Breast epithelium (tissue), 4 donors: ENCODE results near the gene SPP1. TPM values are rescaled to one million over a fixed set of nuclear protein-coding genes. Genes with fewer than 3 reads are reported as not detected.

Experiments used
- DNase-seq, 2 donors: peaks; one replicate each; pipeline ENCODE4 v3.0.0-alpha.2; 2019; ENCODE audit warnings: low spot score in 2 of 2
- H3K27ac ChIP-seq, 2 donors: fragments of 200-600 bp; sonication (generic) in 1 of 2; one replicate each; pipeline ENCODE4 v1.5.1; 2016 to 2019; ENCODE audit warnings: mild to moderate bottlenecking in 1 of 2
- H3K27me3 ChIP-seq, 2 donors: fragments of 200-600 bp; sonication (generic) in 1 of 2; one replicate each; pipeline versions ENCODE4 v1.5.1 to v1.6.0; 2017 to 2019; ENCODE audit warnings: control low read depth in 1 of 2, mild to moderate bottlenecking in 1 of 2
- H3K36me3 ChIP-seq: fragments of 200-600 bp; one replicate; pipeline ENCODE4 v1.5.1; 2019
- H3K4me1 ChIP-seq, 2 donors: fragments of 200-600 bp; sonication (generic); one replicate each; pipeline ENCODE4 v1.5.1; 2016 to 2019; ENCODE audit warnings: control low read depth in 1 of 2
- H3K4me3 ChIP-seq, 3 donors: fragments of 200-600 bp; sonication (generic); 1 replicate in 2 of 3; 2 replicates in 1 of 3; pipeline ENCODE4 v1.5.1; 2016 to 2019; ENCODE audit warnings: mild to moderate bottlenecking in 3 of 3, moderate library complexity in 2 of 3
- H3K9me3 ChIP-seq, 2 donors: fragments of 200-600 bp; sonication (generic) in 1 of 2; one replicate each; pipeline ENCODE4 v1.5.1; 2016 to 2019; ENCODE audit warnings: control low read depth in 1 of 2
- CTCF ChIP-seq, 3 donors: fragments of 450-650 bp; IDR thresholded peaks; one replicate each; pipeline ENCODE4 v1.5.1; 2016 to 2017; ENCODE audit warnings: antibody characterized with exemption in 3 of 3, mild to moderate bottlenecking in 3 of 3, moderate library complexity in 3 of 3
- POLR2A ChIP-seq: fragments of 450-650 bp; IDR thresholded peaks from one replicate; pipeline ENCODE4 v1.6.1; 2016; ENCODE audit warnings: antibody characterized with exemption, mild to moderate bottlenecking, moderate library complexity
- POLR2AphosphoS5 ChIP-seq, 3 donors: sonication (generic); formaldehyde crosslinking; IDR thresholded peaks; one replicate each; pipeline ENCODE4 v1.6.1; 2017; ENCODE audit warnings: antibody characterized with exemption in 3 of 3
- intact Hi-C: fragments of 100-400 bp; cut with DNase I; formaldehyde crosslinking; loops from one replicate; pipeline ENCODE4 v1.15.1; 2023; ENCODE audit warnings: low total_unique reads
- total RNA-seq, 3 donors: library from RNA; depleted of rRNA; stranded (reverse); fragments of >200 nt; gene quantifications; one replicate each; pipeline ENCODE4 v1.1.0, GENCODE V29; 2016

The SPP1 gene
- total RNA-seq, 3 donors from 2014 or later = 25.0 to 508 (median 32.8) TPM

GRCh38 chr4:87973283-87974169 is 2.0 kb upstream of the SPP1 start:
- TF ChIP-seq CTCF (IDR thresholded peaks at IDR 0.05) = peak; percentile 56 to 74 (median 60)
- peak in 1 of 3 donors; percentile 13 for TF ChIP-seq POLR2AphosphoS5 (IDR thresholded peaks at IDR 0.05)
- no peak for TF ChIP-seq POLR2A
- DNase-seq = peak in 1 of 2 donors; percentile 45
- Histone ChIP-seq H3K27me3 (no peaks in the 10 kb centered on the region), H3K27ac (peak overlapping the region; percentile 26 to 57), H3K4me3 (no peak overlapping the region), H3K4me1 (no peaks in the 10 kb centered on the region), H3K9me3 (no peaks in the 10 kb centered on the region), H3K36me3 (no peaks in the 10 kb centered on the region)
- intact Hi-C loops = loop anchor here (5.0 kb wide), 1 partner anchor 121 kb away; no protein-coding TSS in a partner anchor

- Histone ChIP-seq H3K4me3 (peak overlapping the region in 1 of 3 donors; percentile 7), H3K27me3 (no peaks in the 10 kb centered on the region), H3K4me1 (no peaks in the 10 kb centered on the region), H3K9me3 (no peaks in the 10 kb centered on the region), H3K27ac (peak overlapping the region in 1 of 2 donors; percentile 8), H3K36me3 (no peaks in the 10 kb centered on the region)
- intact Hi-C loops = loop anchor here (5.0 kb wide), 1 partner anchor 123 kb away; no protein-coding TSS in a partner anchor
- TF ChIP-seq POLR2AphosphoS5 (IDR thresholded peaks at IDR 0.05) (no peak), POLR2A (no peak), CTCF (IDR thresholded peaks at IDR 0.05) (no peak)
- no peak for DNase-seq
Observed at GRCh38 chr4:87974856-87975462, 555 bp upstream of the SPP1 start.

- H3K27ac ChIP-seq = peak overlapping the region in 1 of 2 donors; percentile 17
- intact Hi-C loops = no loop called here
- no peak for DNase-seq
- no peaks in the 10 kb centered on the region for H3K27me3 ChIP-seq
- H3K4me1 ChIP-seq = no peaks in the 10 kb centered on the region
- no peaks in the 10 kb centered on the region for H3K9me3 ChIP-seq
- TF ChIP-seq CTCF (IDR thresholded peaks at IDR 0.05) (no peak), POLR2AphosphoS5 (IDR thresholded peaks at IDR 0.05) (no peak), POLR2A (no peak)
- no peaks in the 10 kb centered on the region for H3K36me3 ChIP-seq
- H3K4me3 ChIP-seq = no peak overlapping the region
Observed at GRCh38 chr4:87977521-87978278, 2.2 kb downstream of the SPP1 start.

- no peak for TF ChIP-seq POLR2A
- no peak for TF ChIP-seq CTCF (IDR thresholded peaks at IDR 0.05)
- TF ChIP-seq POLR2AphosphoS5 (IDR thresholded peaks at IDR 0.05) = no peak
- H3K9me3 ChIP-seq = no peaks in the 10 kb centered on the region
- DNase-seq = no peak
Observed at GRCh38 chr4:87978681-87979080, 3.2 kb downstream of the SPP1 start.

More at GRCh38 chr4:87978681-87979080, 3.2 kb downstream of the SPP1 start:
- intact Hi-C loops = no loop called here
- Histone ChIP-seq H3K4me3 (no peak overlapping the region), H3K36me3 (no peaks in the 10 kb centered on the region), H3K27ac (no peak overlapping the region), H3K27me3 (no peaks in the 10 kb centered on the region), H3K4me1 (no peaks in the 10 kb centered on the region)
